ENCODE results near the gene PODNL1.
A peak's percentile ranks its signal among the peaks of the same experiment; 100 is the strongest.

PODNL1 gene

DNA sequence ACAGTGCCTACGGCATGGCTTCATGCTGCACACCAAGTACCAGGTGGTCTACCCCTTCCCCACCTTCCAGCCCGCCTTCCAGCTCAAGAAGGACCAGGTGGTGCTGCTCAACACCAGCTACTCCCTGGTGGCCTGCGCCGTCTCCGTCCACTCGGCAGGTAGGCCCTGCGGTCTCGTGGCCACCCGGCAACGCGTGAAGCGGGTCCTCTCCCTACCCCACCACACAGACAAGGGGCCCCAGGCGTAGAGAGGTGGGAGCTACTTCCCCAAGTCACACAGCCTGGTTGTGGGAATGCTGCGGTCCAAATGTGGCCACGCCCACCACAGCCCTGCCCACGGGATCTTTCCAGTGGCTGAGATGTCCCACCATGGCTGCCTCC, 18.1 kb upstream of the PODNL1 start:
- DNase-seq: no peak

DNA sequence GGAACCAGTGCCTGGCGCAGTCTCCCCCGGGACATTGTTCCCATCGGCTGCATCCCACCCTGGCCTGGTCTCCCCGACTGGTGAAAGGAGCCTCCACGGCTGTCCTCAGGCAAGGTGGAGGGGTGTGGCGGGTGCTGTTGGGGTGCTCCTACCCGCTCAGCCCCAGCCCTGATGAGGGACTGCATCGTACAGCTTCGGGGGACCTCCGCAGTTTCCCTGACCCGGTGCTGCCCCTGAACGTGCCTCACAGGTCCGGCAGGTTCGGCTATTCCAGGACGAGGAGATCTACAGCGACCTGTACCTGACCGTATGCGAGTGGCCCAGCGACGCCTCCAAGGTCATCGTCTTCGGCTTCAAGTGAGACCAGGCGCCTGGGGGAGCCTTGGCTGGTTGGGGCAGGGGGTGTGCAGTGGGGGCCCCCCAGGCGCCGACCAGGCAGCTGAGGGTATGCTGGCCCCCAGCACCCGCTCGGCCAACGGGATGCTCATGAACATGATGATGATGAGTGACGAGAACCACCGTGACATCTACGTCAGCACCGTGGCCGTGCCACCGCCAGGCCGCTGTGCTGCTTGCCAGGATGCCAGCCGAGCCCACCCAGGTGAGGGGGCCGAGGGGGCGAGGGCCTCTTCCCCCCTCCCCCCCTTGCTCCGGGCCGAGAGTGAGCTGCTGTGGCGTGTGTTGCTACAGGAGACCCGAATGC, 17.6 kb upstream of the PODNL1 start:
- DNase-seq: no peak

DNA sequence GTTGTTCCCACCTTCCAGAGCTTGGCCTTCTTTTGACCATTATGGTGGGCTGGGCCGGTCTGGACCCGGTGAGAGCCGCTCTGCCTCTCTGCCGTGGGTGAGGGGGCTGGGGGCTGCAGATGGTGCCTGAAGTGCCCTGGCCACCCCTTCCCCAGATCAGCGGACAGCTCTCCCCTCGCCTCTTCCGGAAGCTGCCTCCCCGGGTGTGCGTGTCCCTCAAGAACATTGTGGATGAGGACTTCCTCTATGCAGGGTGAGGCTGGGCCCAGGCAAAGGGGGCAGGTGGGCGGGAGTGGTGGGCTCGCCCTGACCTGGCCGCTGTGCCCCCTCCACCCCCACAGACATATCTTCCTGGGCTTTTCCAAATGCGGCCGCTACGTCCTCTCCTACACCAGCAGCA, 16.0 kb upstream of the PODNL1 start:
- no peak for DNase-seq

DNA sequence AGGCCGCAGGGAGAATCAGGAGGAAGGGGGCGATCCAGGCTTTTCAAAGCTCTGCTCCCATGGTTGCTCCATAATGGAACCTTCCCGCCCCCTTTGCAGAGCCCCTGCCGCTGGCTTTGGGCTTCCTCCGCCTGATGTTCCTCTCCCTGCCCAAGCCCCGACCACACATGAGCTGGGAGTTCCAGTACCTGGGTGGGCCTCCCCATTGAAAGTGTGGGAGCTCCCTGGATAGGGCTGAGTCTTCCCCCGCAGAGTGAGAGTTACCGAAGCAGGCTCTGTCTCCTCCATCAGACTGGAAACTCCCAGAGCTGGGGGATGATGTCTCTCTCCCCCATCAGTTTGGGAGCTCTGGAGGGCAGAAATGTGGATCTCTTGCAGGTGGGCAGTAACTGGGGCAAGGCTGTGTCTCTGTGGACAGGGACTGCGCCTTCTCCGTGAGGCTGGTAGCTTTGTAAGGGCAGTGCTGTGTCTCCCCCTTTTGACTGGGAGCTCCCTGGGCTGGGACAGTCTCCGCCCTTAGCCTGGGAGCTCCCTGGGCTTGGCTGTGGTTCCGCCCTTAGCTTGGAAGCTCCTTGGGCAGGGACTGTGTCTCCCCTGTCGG, 14.8 kb upstream of the PODNL1 start:
- no peak for DNase-seq

DNA sequence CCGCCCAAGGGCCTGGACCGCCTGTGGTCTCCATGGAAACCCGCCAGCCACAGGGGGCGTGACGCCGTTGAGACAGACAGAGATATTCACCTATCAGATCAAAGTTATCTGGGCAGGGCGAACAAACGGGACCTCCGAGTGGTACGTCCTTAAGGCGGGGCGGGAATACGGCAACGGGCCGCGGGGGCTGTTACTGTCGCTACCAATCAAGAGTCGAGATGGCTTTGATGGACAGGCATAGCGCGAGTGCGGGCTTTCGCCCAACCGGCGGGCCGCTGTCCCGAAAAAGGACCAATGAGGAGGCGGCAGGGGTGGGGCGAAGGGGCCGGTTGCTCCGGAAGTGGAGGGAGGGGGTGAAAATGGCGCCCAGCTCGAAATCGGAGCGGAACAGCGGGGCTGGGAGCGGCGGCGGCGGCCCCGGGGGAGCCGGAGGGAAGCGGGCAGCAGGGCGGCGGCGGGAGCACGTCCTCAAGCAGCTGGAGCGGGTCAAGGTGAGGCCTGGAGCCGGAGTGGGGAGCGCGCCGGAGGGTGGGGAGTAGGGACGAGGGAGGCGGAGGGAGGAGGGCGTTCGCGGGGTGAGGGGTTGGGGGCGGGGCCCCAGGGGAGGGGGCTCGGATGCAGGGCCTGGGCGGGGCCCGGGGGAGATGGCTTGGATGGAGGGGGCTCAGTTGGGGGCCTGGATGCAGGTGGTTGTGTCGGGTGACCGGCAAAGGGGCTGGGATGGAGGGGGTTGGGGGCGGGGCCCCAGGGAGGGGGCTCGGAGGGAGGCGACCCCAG, 14.1 kb upstream of the PODNL1 start, which contains the start of gene DCAF15:
DCAF15 (plus strand) TSS at position 356 of the 777 bp plus-strand sequence; CDS start at position 360, 4 bp downstream.
- peak; percentile 100 for DNase-seq

DNA sequence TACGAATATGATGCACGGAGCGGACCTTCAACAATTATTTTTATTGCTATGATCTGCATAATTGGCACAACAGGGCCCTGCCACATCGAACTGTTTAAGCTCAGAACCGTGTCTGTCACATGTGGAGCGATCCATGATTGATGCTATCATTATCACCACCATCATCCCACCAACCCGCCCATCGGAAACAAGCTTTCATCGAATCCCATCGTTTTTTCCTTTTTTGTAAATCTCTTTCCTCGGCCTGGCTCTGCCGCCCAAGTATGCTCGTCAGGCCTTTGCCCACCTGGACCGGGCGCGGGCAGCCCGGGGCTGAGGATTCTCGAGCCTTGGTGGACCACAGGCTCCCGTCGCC, 13.6 kb upstream of the PODNL1 start:
- no peak for DNase-seq

DNA sequence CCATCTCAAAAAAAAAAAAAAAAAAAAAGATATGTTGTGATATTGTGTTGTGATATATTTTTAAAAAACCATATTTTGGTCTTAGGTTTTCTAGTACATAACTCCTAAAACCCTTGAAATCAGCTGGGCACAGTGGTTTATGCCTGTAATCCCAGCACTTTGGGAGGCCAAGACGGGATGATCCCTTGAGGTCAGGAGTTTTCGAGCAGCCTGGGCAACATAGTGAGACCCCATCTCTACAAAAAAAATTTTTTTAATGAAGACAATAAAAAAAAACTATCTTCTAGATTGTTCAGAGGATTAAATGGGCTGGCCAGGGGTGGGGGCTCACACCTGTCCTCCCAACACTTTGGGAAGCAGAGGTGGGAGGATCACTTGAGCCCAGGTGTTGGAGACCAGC, 12.8 kb upstream of the PODNL1 start:
- no peak for DNase-seq

DNA sequence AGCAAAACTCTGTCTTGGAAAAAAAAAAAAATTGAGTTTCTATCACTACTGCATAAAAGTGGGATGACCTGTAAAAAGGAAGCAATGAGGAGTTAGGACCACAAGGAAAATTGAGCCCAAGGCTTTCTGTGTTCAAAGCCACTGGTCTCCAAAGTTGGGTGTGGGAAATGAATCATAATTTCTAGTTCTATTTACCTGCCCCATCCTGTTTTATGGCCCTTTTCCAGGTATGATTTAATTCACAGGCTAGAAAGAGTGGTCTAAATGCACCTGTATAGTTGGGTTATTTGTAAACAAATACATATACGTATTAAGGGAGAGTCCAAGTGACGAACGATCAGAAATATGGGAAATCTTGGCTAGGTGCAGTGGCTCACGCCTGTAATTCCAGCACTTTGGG, 8.2 kb upstream of the PODNL1 start:
- no peak for DNase-seq

DNA sequence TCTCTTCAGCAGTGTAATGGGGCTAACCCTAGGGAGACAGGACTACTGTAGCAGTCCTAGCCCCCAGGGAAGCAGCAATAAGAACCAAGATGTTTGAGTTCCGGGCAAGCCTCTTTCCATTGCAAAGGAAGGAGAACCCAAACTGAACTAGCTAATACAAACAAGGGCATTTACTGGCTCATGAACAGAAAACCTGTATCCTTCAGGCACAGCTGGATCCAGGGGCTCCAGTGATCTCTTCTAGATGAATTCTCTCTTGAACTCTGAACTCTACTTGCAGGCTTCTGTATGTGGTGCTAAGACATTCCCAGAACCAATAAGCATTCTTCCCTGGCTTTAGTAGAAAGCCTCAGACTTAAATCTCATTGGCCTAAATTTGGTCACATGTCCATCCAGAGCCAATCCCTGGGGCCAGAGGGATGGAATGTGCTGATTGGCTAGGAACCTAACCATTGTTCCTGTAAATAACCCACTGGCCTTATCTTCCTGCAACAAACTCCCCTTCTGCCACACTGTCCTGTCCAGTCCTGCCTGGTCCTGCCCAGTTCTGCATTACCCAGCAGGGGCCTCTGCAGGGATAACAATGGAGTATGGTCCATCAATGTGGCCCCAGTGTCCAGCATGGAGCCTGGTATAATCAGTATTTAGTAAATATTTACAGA, 3.9 kb upstream of the PODNL1 start:
- no peak for DNase-seq

DNA sequence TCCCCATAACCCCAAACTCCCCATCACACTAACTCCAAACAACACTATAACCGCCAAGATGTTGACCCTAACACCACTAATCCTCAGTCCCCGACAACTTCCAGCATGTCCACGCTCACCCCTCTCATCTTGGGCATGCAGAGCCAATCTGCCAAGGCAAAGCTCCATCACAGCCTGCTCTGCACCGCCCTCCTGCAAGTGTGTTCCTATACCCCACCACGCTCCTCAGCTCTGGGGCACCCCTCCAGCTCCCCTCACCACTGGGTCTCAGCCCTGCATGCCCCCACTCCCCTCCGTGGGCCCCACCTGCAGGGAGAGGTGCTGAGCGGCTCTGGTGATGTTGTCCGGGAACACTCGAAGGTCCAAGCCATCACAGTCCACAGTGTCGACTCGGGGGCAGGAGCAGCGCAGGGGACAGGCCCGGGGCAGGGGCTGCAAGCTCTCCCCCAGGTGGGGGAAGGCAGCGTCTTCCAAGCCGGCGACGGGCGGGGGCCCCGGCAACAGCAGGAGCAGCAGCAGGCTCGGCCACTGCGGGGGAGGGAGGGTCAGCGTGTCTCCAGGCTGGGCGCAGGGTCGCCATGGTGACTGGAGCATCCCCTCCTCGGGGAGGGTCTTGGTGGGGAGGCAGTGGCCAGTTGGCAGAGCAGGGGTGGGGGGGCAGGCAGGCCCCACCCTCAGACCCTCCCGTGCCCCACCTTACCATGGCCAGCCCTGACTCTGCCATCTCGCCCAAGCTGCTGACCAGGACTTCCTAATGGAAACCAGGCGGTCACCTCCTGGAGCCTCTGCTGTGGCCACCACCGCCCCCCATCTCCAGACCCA, 527 bp downstream of the PODNL1 start:
- no peak for DNase-seq

DNA sequence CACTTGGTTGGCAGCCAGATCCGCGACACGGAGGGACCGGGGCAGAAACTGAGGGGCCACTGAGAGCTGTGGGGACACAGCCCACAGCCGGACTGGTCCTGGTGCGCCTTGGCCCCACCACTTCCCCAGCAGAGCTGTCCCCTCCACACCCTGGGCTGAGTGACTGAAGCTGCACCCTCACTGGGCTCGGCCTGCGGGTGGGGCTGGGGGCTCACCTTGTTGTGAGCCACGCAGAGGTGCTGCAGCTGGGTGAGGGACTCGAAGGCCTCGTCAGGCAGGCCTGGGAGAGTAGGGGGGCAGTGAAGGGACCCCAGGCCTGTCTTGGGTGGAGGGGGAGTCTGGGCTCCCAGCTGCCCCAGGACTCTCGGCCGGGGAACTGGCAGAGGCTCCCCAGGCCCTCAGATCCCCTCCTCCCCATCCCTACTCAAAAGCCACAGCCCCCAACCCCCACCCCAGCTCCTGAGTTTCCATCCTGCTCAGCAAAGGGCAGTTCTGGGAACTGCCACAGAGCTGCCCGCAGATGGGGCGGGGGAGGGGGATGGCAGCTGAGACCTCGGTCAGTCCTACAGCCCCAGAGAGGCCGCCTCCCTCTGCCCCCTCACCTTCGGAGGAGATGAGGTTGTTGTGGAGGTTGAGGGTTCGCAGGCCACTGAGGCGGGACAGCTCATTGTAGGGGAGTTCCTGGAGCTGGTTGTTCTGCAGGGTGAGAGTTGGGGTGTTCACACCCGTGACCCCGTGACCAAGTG, 2.3 kb downstream of the PODNL1 start:
- DNase-seq: no peak

DNA sequence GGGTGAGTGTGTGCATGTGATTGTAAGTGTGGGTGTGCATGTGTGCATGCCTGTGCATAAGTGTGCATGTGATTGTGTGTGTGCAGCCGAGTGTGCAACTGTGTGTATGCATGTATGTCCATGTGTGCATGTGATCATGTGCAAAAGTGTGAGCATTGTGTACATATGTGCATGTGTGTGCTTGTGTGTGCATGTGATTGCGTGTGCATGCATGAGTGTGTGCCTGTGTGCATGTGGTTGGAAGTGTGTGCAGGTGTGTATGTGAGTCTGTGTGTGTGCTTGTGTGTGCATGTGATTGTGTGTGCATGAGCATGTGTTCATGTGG, 3.5 kb downstream of the PODNL1 start:
- DNase-seq: no peak

DNA sequence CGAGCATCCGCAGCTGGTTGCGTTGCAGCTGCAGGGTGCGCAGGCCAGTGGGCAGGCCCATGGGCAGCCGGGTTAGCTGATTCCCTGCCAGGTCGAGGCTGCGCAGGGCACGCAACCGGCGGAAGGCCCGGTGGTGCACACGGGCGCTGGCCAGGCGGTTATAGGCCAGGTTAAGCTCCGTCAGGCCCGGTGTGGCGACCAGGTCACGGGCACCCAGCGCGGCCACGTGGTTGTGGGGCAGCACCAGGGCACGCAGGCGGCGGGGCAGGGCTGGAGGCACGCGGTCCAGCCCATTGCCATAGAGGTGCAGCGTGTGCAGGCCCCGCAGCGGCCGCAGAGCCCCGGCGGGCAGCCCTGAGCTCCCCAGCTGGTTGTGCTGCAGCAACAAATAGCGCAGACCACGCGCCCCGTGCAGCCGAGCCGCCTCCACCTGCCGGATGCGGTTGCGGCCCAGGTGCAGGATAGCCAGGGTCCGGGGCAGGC, 5.3 kb downstream of the PODNL1 start:
- no peak for DNase-seq

DNA sequence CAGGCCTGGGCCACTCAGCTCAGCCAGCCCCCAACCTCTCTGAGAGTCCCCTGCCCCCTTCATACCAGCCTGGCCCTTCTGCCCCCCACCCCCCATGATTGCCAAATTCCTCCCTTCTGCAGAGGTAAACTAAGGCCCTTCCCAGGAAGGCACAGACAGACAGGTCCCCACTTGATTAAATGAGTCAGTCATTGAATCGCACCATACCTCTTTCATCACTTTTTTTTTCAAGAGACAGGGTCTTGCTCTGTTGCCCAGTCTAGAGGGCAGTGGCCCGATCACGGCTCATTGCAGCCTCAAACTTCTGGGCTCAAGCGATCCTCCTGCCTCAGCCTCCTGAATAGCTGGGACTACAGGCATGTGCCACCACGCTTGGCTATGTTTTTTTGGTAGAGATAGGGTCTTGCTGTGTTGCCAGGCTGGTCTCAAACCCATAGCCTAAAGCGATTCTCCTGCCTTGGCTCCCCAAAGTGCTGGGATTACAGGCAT, 6.0 kb downstream of the PODNL1 start:
- no peak for DNase-seq

DNA sequence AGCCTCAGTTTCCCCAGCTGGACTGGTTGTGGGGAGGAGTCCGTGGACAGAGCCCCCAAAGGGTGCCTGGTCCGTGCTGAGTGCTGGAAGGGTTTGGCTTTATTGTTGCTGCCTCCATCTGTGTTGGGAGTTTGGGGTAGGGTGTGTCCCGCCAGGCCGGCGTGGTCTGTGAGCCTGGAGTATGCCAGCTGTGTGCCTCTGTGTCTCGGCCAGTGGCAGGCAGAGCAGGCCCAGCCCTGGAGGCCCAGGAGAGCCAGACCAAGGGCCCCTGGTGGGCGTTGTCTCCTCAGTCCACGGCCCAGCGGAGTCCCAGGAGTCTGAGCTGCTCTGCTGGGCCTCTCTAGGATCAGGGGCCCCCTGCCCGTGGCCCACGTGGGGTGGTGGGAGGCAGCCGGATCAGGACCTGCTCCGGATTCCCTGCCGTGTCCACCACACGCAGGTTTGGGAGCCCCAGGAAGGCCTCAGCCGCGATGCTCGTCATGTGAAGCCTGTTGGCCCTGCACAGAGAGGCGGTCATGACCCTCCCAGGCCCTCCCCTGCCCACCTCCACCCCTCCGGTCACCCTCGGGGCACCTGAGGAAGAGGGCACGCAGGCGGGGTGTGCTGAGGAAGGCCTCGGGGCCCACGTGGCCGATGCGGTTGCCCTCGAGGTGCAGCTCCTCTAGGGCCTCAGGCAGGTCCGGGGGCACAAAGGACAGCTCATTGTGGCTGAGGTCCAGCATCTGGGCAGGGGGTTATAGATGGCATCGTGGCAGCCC, 6.6 kb downstream of the PODNL1 start:
- DNase-seq: no peak

DNA sequence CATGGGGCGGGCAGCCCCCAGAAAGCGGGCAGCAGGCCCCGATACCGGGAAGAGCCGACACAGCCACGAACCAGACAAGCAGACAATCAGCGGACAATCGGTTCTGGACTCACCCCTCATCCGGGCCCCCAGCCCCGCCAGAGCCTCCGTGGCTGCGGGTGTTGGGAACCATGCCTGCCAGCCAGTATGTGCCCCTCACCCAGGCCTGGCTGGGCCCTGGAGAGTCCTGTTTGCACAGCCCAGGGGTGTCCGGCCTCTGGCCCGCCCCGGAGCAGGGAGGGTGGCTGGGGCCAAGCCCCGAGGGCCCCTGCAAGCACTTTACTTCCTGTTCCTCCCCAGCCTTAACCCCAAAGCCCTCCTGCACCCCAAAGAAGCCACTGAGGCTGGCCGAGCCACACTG, 7.8 kb downstream of the PODNL1 start:
- no peak for DNase-seq

DNA sequence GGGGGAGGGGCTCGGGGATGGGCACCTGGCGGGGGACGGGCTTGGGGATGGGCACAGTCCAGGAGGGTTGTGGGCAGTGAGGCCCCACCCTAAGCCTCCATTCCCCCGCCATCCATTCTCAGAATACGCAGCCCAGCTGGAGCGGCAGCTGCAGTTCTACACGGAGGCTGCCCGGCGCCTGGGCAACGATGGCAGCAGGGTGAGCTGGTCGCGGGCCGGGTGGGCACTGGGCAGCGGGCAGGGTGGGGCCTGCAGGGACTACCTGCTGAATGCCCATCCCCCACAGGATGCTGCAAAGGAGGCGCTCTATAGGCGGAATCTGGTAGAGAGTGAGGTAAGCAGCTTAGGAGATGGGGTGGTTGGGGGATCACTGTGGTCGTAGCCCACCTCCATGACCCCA, 8.3 kb downstream of the PODNL1 start:
- no peak for DNase-seq

DNA sequence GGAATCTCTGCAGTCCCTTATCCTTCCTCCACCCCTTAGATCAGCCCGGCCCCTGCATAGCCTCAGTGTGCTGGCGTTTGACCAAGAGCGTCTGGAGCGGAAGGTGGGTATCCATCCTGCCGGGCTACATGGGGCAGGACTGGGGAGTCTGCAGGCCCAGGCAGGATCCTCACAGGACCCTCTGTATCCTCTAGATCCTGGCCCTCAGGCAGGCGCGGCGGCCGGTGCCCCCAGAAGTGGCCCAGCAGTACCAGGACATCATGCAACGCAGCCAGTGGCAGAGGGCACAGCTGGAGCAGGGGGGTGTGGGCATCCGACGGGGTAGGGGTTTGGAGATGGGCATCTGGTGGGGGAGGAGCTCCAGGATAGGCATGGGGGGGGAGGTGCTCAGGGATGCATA, 8.9 kb downstream of the PODNL1 start:
- DNase-seq: no peak

DNA sequence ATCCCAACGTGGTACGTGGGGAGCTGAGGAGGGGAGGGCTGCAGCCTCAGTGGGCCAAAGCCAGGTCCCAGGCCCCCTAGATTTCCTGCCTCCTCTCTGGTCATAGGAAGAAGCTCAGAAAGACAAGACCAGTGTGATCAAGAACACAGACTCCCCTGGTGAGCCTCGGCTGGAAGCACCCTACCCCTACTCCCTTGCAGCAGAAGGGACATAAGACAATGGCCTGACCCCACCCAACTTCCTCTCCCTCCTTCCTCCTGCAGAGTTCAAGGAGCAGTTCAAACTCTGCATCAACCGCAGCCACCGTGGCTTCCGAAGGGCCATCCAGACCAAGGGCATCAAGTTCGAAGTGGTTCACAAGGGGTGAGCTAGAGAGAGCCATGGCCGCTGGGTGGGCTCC, 11.5 kb downstream of the PODNL1 start:
- DNase-seq: no peak

DNA sequence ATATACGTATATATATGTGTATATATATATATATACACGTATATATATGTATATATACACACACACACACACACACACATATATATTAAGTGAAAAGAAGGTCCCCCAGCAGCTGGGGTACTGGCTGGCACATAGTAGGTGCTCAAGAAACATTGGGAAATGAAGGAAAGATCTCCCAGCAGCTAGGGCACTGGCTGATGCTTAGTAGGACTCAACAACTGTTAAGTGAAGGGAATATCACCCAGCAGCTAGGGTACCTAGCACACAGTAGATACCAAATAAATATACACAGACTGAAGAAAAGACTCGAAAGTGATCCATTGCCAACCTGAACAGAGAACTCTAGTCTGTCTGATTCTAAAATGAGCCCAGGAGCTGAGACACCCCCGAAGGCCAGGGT, 12.2 kb downstream of the PODNL1 start:
- DNase-seq: no peak

Measured in CD4-positive, alpha-beta T cell treated with Interleukin-15 for 1 hour (primary cell).